Neural crest cell (in vitro differentiated cells): Measurements from ENCODE around the gene NR2C2. TPM values are rescaled to one million over a fixed set of nuclear protein-coding genes. Genes with fewer than 3 reads are reported as not detected.

Experiments used
- DNase-seq: peaks from one replicate; pipeline ENCODE4 v3.0.0; 2021; ENCODE audit warnings: low read depth, mixed read lengths, low spot score
- H3K27ac Mint-ChIP-seq: one replicate; pipeline ENCODE4 v1.8.0; 2021; ENCODE audit warnings: mild to moderate bottlenecking, mixed read lengths; ENCODE audit not compliant: unreplicated experiment
- H3K27me3 Mint-ChIP-seq: 2 replicates; pipeline ENCODE4 v1.8.0; 2021; ENCODE audit warnings: low read depth, mild to moderate bottlenecking, mixed read lengths
- H3K36me3 Mint-ChIP-seq: 2 replicates; pipeline ENCODE4 v1.8.0; 2021; ENCODE audit warnings: low read depth, mild to moderate bottlenecking, mixed read lengths
- H3K4me1 Mint-ChIP-seq: 2 replicates; pipeline ENCODE4 v1.8.0; 2021; ENCODE audit warnings: mixed read lengths
- H3K4me3 Mint-ChIP-seq: one replicate; pipeline ENCODE4 v1.8.0; 2021; ENCODE audit warnings: mild to moderate bottlenecking, mixed read lengths
- H3K9me3 Mint-ChIP-seq: 2 replicates; pipeline ENCODE4 v1.8.0; 2021; ENCODE audit warnings: mixed read lengths
- total RNA-seq: library from RNA; stranded (reverse); gene quantifications from 2 replicates; pipeline ENCODE4 v1.2.1, GENCODE V29; 2021
- TF ChIP-seq, protein P1 (sequence below): fragments of 200-600 bp; sonication (generic); conservative IDR thresholded peaks from 2 replicates; pipeline ENCODE4 v1.5.0; 2021; ENCODE audit warnings: antibody characterized with exemption, mild to moderate bottlenecking

The NR2C2 gene
- total RNA-seq, 1 donor from 2014 or later = 34.4 TPM

DNA sequence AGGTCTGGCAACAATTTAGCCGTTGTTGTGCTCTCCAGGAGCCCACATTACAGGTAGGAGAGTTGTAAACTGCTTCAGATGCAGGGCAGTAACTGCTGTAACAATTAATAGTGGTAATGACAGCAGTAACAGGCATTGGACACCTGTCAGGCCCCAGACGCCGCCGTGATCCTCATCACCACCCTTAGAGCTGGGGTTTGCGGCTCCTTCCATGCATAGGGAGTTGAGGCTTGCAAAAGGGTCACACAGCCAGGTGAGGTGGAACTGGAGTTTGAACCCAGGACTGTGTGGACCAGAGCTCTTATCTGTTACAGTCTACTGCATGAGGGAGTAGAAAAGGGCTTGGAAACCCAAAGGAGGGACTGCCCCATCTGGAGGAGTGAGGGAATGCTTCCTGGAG is 26.8 kb upstream of the NR2C2 start:
- H3K27me3 Mint-ChIP-seq = peaks cover 17% of the 10 kb centered on the region
- H3K4me3 Mint-ChIP-seq = no peak overlapping the region
- H3K9me3 Mint-ChIP-seq = no peaks in the 10 kb centered on the region
- DNase-seq = no peak
- H3K36me3 Mint-ChIP-seq = no peaks in the 10 kb centered on the region
- TF ChIP-seq, protein P1, sequence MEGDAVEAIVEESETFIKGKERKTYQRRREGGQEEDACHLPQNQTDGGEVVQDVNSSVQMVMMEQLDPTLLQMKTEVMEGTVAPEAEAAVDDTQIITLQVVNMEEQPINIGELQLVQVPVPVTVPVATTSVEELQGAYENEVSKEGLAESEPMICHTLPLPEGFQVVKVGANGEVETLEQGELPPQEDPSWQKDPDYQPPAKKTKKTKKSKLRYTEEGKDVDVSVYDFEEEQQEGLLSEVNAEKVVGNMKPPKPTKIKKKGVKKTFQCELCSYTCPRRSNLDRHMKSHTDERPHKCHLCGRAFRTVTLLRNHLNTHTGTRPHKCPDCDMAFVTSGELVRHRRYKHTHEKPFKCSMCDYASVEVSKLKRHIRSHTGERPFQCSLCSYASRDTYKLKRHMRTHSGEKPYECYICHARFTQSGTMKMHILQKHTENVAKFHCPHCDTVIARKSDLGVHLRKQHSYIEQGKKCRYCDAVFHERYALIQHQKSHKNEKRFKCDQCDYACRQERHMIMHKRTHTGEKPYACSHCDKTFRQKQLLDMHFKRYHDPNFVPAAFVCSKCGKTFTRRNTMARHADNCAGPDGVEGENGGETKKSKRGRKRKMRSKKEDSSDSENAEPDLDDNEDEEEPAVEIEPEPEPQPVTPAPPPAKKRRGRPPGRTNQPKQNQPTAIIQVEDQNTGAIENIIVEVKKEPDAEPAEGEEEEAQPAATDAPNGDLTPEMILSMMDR = no peak
- H3K27ac Mint-ChIP-seq = no peak overlapping the region
- H3K4me1 Mint-ChIP-seq = no peaks in the 10 kb centered on the region

- no peaks in the 10 kb centered on the region for H3K36me3 Mint-ChIP-seq
- TF ChIP-seq, protein P1 = peak; percentile 95
- no peaks in the 10 kb centered on the region for H3K4me1 Mint-ChIP-seq
- no peak overlapping the region for H3K27ac Mint-ChIP-seq
- DNase-seq = peak; percentile 85
- peaks cover 17% of the 10 kb centered on the region for H3K27me3 Mint-ChIP-seq
- no peak overlapping the region for H3K4me3 Mint-ChIP-seq
- no peaks in the 10 kb centered on the region for H3K9me3 Mint-ChIP-seq
Observed at GRCh38 chr3:14921034-14921616, 26.3 kb upstream of the NR2C2 start.

- Mint-ChIP-seq H3K27me3 (peaks cover 14% of the 10 kb centered on the region), H3K27ac (no peak overlapping the region), H3K9me3 (no peaks in the 10 kb centered on the region), H3K4me1 (no peaks in the 10 kb centered on the region), H3K36me3 (no peaks in the 10 kb centered on the region), H3K4me3 (no peak overlapping the region)
- TF ChIP-seq, protein P1 = no peak
- no peak for DNase-seq
Observed at GRCh38 chr3:14921811-14922705, 25.3 kb upstream of the NR2C2 start.

GRCh38 chr3:14922863-14923262 is 24.5 kb upstream of the NR2C2 start:
- Mint-ChIP-seq H3K4me1 (no peaks in the 10 kb centered on the region), H3K27me3 (peaks cover 8% of the 10 kb centered on the region), H3K4me3 (no peak overlapping the region), H3K27ac (no peak overlapping the region), H3K9me3 (no peaks in the 10 kb centered on the region), H3K36me3 (no peaks in the 10 kb centered on the region)
- TF ChIP-seq, protein P1 = no peak
- no peak for DNase-seq

DNA sequence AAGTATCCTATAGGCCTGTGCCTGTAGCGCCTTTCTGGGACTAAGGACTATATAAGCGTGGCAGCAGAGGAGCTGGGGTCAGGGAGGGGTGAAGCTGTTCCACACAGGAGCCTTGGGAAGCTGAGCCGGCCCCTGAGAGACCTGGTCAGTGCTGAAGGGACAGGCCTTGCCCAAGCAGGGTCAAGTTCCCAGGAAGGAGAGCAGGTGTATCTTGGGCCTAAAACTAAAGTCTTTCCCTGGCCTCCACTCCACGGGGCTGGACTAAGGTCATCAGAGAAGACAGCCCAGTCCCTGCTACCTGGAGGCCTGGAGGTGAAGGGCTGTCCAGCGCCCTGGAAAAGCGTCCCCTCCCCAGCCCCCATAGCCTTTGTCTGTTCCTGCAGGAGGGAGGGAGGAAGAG is 23.9 kb upstream of the NR2C2 start:
- Mint-ChIP-seq H3K27me3 (peaks cover 4% of the 10 kb centered on the region), H3K4me3 (no peak overlapping the region), H3K27ac (no peak overlapping the region), H3K36me3 (no peaks in the 10 kb centered on the region), H3K9me3 (no peaks in the 10 kb centered on the region), H3K4me1 (no peaks in the 10 kb centered on the region)
- no peak for DNase-seq
- TF ChIP-seq, protein P1 = no peak
